Stimulated activated CD4-positive, alpha-beta T cell treated with anti-CD3 and anti-CD28 coated beads, Interleukin-2, amount 100 ng/mL, for 48 hours (primary cell): ENCODE data around the gene NFKBIB.
"Not testable (repeated sequence)": the region's sequence is repeated elsewhere in the genome, so short reads cannot be mapped to it uniquely, and the experiment has no call there.

Experiments
- DNase-seq, 2 donors: peaks; one replicate each; pipeline ENCODE4 v3.0.0-alpha.2; 2020

NFKBIB gene

DNA sequence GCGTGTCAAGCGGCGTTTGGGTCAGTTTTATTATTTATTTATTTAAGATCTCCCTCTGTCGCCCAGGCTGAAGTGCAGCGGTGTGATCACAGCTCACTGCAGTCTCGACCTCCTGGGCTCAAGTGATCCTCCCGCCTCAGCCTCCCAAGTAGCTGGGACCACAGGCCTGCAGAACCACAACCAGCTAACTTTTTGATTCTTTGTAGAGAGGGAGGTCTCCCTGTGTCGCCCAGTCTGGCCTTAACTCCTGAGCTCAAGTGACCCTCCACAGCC, 31.7 kb downstream of the NFKBIB start:
- DNase-seq: no peak

DNA sequence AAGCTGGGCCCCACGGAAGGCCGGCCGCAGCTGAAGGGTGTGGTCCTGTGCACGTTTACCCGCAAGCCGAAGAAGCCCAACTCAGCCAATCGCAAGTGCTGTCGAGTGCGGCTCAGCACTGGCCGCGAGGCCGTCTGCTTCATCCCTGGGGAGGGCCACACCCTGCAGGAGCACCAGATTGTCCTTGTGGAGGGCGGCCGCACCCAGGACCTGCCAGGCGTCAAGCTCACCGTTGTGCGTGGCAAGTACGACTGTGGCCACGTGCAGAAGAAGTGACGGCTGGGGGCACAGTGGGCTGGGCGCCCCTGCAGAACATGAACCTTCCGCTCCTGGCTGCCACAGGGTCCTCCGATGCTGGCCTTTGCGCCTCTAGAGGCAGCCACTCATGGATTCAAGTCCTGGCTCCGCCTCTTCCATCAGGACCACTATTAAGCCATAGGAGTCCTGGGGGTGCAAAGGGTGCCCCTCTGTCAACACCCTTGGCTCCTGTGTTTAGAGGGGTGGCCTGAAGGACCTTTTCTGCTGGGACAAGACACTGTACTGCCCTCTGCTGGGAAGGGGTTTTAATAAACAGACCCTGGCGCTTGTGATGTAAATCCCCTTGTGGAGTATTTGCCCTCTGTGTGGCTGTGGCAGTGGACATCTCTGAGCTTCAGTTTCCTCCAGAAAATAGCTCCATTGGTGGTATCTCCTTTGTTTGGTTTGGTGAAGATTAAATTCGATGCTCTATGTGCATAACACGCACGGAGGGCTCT, 32.8 kb downstream of the NFKBIB start:
- peak in 1 of 2 donors; percentile 43 for DNase-seq

DNA sequence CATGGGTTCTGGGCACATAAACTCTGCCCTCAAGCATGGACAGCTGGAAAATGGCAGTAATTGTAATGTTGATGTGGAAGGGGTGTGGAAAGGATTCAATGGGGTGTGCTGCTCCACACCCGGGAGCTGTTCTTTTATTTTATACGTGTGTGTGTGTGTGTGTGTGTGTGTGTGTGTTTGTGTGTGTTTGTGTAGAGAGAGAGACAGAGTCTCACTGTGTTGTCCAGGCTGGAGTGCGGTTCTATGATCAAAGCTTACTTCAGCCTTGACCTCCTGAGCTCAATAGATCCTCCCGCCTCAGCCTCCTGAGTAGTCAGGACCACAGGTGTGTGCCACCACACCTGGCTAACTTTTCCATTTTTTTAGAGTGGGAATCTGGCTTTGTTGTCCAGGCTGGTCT, 33.8 kb downstream of the NFKBIB start:
- no peak for DNase-seq

DNA sequence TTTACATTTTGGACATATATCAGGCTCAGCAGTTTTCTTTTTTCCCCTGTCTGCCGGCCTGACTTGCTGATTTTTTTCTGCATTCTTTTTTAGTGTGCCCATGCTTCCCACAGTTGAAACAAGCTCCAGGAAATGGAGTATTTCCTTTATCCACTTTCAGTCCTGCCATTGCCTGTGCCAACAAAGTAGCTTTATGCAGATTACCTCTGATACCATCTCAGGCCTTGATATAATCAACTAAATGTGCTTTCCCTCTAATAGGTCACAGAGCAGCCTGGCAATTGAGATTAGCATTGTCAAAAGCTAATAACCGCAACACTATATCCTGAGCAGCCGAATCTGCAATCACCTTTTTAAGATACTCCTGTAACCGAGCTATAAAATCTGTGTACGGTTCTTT, 40.2 kb downstream of the NFKBIB start:
- no peak for DNase-seq

DNA sequence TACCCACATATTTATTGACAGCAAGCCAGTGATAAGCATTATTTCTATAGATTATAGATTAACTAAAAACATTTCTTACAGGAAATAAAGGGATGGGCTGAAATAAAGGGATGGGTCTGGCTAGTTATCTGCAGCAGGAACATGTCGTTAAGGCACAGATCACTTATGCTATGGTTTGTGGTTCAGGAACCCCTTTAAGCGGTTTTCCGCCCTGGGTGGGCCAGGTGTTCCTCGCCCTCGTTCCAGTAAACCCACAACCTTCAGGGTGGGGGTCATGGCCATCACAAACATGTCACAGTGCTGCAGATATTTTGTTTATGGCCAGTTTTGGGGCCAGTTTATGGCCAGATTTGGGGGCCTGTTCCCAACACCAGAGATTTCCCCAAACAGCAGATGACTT, 41.7 kb downstream of the NFKBIB start:
- not testable (repeated sequence) for DNase-seq

DNA sequence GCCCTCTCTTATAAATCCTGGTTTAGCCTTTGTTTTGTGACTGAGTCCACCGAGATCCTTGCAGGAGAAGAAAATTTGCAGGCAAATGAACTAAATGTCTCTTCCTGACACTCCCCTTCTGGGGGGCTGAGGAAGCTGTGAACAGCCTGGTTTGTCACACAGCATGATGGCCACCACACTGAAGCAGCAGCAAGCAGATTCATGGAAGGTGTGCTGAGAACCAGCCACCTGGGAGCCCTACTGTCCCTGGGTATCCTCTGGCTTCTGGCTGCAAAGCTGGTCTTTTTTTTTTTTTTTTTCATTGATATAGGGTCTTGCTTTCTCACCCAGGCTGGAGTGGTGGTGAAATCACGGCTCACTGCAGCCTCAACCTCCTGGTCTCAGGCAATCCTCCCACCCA, 42.2 kb downstream of the NFKBIB start:
- DNase-seq: no peak

DNA sequence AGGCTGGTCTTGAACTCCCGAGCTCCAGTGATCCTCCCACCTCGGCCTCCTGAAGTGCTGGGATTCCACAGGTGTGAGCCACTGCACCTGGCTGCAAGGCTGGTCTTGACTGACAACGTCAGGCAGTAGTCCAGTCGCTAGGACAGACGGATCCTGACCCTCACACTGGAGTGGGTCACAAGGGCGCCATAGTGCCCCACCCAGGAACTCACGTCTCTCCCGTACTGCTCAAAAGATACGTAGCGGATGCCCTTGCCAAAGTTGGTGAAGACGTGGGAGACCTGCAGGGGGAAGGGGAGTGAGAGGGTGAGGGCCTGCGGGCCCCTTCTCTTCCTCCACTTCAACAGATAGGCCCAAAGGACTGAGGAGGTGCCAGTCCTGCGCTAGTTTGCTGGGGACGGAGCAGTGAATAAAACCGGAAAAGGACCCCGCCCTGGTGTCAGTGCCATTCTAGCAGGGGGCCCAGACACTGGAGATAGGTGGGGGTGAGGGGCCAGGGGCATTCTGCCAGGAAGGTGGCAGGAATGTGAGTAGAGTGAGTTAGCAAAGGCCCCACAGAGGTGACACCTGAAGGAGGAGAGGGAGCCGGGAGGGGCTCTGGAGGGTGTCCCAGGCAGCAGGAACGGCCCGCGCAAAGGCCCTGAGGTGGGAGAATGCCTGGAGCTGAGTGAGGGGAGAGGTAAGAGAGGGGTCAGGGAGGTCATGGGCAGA, 42.9 kb downstream of the NFKBIB start:
- no peak for DNase-seq

DNA sequence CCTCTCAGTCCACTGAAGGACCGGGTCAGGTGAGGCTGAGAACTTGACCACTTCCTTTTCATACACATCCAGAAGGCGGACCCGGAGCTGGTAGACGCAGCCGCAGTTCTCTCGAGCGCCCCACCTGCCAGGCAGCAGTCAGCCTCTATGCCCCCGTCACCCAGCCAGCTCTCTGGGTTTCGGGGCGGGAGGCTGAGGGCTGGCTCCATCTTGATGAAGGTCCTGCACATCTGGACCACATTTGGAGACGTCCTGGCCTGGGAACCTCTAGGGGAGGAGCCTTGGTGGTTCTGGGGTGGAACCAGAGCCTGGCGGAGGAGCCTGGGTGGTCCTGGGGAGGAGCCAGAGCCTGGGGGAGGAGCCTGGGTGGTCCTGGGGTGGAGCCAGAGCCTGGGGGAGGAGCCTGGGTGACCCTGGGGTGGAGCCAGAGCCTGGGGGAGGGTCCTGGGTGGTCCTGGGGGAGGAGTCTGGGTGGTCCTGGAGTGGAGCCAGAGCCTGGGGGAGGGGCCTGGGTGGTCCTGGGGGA, 45.3 kb downstream of the NFKBIB start:
- no peak for DNase-seq

DNA sequence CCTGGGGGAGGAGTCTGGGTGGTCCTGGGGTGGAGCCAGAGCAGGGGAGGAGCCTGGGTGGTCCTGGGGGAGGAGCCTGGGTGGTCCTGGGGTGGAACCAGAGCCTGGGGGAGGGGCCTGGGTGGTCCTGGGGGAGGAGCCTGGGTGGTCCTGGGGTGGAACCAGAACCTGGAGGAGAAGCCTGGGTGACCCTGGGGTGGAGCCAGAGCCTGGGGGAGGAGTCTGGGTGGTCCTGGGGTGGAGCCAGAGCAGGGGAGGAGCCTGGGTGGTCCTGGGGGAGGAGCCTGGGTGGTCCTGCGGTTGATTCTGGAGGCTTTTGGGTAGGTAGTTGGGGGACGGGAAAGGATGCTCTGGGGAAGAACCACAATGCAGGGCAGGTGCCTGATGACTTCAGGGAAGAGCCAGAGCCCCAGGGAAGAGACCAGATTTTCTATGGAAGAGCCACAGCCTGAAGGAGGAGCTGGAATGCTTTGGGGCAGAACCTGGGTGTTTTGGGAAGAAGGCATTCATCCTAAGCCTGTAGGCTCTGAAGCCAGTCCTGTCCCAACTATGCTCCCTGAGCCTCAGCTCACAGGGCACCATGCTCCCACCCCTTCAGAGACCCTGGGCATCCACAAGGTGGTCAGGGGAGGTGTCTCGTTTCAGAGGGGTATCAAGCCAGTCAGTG, 45.9 kb downstream of the NFKBIB start:
- DNase-seq: no peak

DNA sequence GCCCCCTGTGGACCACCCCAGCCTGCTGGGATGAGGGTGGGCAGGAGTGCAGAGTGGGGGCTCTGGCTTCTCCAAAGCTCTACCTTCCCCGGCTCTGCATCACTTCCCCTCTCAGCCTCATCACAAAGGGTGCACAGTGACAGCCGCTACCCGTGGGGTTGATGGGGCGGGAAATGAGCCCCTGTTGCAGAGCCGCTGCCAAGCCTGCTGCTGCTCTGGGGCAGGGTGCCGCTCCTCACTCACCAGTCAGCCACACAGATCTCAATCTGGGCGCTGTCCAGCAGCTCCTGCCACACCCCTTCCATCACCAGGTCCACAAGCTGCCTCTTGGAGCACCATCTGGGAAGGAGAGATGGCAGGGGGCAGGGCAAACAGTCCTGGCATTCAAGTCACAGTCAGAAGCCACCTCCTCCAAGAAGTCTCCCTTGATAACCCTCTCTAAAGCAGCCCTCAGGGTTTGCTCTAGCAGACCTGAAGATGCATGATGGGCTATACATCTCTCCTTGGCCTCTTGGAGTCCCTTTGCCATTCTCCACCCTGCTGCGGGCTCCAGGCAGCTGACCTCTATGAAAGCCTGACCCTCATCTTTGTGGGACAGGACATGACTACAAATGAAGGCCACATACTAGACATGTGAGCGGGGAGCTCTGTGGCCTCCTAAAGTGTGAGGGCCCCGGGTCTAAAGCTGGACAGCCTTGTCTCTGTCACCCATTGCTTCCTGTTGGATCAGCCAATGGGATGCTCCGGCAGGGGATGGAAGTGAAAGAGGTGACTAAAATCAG, 46.7 kb downstream of the NFKBIB start:
- no peak for DNase-seq

DNA sequence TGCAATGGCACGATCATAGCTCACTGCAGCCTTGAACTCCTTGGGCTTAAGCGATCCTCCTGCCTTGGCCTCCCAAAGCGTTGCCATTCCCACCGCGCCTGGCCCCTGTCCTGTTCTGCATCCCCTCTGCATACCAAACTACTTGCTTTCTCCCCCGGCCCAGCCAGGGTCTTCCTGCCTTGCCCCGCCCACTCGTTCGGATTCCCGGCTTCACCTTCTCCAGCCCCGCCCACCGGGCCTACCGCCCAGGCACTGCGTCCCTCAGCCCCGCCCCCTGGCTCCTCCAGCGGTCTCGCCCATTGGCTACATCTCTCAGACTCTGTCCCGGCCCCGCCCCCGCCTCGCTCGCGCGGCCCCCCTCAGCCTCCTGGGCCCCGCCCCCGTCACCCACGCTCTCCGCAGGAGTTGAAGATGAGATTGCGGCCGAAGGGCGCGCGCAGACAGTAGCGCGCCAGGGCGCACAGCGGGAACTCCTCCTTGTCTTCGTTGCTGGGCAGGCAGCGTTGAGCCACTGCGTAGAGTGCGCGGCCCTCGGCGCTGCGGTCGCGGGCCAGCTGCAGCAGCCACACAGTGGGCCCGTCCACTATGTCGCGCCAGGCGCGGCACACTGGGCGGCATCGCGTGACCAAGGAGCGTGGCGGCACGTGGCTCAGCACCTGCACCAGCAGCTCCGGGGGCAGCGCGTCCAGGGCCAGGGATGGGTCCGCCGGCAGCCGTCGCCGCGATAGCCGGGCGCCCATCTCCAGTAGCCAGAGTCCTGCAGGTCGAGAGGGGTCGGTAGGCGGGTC, 50.0 kb downstream of the NFKBIB start:
- peak; percentile 69 to 87 for DNase-seq

DNA sequence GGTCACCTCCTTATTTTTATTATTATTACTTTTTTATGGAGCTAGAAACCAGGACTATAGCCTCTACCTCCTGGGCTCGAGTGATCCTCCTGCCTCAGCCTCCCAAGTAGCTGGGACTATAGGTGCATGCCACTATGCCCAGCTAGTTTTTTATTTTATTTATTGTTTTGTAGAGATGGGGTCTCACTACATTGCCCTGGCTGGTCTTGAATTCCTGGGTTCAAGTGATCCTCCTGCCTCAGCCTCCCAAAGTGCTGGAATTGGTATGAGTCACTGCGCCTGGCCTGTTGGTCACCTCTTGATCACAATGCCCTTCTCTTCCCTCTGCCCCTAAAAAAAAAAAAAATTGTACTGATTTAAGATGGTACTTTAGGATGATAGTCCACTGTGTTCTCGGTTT, 51.4 kb downstream of the NFKBIB start:
- no peak for DNase-seq

DNA sequence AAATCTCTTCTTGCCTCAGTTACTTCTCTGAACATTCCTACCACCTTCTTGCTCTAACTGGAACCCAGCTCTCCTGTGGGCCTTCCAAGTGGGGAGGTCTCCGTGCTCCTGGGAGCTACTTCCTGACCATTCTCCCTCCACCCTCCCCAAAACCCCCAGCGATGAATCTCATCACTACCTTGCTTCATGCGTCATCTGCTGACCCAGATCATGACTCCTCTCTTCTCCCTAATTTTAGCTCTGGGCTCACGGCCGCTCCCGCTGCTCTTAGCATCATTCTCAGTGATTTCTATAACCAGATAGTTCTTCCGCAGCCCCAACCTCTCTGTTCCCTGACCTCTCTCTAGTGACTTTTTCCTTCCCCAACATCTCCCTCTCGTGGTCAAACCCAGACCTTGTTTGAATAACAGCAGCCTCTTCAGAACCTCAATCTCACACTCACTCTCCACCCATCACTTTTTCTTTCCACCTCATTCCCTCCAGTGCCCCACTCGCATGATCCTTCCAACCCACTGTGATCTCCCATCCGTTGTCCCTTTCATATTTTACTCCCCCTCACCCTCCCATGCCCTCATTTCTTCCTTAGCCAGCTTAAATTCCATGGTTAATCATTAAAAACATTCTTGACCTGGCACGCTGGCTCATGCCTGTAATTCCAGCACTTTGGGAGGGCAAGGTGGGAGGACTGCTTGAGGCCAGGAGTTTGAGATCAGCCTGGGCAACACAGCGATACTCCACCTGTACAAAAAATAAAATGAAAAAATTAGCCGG, 52.8 kb downstream of the NFKBIB start:
- DNase-seq: no peak

DNA sequence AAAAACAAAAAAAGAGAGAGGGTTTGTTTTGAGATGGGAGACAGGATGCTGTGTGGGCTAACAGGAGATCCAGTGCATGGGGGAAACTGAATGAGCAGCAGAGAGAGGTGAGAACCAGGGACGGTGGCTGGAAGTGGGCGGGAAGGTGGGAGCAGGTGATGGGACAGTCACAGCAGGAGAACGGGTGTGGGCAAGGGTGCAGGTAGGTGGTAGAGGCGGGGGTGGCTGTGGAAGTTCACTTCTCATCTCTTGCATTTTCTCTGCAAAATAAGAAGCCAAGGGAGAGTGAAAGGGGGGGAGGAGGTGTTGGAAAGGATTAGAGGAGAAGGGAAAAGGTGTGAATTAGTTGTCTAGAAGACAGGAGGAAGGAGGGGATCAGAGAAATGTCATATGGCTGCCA, 53.9 kb downstream of the NFKBIB start:
- no peak for DNase-seq

DNA sequence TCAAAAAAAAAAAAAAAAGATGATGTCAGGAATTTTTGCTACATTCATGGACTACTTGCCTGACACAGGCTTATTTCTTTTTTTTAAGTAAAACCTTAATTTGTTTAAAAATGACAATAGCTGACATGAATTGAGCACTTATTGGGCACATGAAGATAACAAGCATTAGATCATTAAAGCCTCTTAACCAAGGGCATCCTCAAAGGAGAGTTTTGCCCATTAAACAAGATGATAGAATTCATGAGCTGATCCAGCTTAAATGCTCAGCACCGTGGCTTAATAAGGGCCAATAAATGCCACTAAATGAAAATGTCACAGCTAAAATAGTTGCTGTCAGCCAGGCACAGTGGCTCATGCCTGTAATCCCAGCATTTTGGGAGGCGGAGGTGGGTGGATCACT, 56.5 kb downstream of the NFKBIB start:
- no peak for DNase-seq

DNA sequence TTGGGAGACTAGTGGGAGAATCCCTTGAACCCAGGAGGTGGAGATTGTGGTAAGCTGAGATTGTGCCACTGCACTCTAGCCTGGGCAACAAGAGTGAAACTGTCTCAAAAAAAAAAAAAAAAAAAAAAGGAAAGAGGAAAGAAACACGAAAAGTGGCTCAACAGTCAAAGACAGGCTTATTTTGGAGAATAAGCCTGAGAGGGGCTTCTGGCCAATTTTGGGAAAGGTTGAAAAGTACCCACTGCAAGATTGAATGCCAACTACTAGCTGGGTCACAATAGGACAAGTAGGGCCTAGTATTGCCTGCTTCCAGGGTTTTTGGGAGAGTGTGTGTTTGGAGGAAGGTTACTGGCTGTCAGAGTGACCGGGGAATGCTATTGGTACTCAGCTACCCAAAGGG, 58.5 kb downstream of the NFKBIB start:
- no peak for DNase-seq
